IPS-11a (cell line): ENCODE results near the gene MAML3.

Experiments used
- H3K4me3 ChIP-seq: one replicate; pipeline ENCODE4 v1.5.1; 2013; ENCODE audit warnings: low read depth, low read length, control low read depth

The MAML3 gene

GRCh38 chr4:139907001-139907809, 246.8 kb downstream of the MAML3 start:
- H3K4me3 ChIP-seq = no peak overlapping the region

DNA sequence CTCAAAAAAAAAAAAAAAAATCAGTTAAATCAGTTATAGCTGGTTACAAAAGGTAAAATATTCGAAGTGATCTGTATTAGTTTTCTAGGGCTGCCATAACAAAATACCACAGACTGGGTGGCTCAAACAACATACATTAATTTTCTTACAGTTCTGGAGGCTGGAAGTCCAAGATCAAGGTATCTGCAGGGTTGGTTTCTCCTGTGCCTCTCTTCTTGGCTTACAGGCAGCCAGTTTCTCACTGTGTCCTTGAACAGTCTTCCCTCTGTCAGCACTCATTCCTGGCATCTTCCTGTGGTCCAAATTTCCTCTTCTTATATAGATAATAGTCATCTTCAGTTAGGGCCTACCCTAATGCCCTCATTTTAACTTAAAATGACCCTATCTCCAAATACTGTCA, 248.5 kb downstream of the MAML3 start:
- no peak overlapping the region for H3K4me3 ChIP-seq

GRCh38 chr4:139904406-139904805, 249.6 kb downstream of the MAML3 start:
- H3K4me3 ChIP-seq = no peak overlapping the region

- H3K4me3 ChIP-seq = no peak overlapping the region
Observed at GRCh38 chr4:139903845-139904244, 250.1 kb downstream of the MAML3 start.

DNA sequence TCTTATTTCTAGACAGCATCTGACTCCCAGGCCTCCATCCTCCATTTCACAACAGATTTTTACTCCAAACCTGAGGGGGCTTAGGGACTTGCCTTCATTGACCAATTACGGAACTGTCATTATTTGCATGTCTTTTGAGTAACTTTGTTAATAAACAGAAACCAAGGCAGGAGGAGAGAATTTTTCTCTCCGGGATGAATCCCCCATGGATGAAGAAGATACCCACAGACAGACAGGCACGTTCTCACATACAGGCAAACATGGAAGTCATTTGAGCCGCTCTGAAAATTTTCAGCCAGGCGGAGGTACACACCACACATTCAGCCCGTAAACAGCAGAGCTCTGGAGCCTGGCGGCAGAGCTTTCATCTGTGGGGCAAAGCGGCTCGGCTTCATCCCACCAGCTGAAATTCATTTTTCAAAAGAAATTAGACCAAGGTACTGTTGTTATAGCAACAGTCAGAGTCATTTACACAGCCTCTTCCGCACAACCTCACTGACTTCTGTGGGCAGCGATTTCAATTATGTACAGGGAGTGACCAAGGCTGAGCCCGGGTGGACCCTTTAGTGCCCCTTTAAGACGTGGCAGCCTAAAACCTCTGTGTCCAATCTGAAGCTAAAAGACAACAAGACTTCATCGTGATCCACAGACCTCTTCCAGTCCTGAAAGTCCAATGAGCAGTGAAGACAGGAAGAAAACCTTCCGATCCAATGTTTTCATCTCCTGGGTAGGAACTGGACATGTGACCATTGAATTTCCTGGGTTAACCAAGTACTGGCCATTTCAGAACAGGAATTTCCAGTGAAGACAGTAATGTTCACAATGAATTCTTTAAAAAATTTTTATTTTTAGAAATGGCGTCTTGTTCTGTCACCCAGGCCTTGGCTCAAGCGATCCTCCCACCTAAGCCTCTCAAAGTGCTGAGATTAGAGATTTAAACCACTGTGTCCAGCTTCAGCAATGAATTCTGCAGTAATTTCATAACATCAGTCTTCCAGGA, 251.4 kb downstream of the MAML3 start:
- no peak overlapping the region for H3K4me3 ChIP-seq

- no peak overlapping the region for H3K4me3 ChIP-seq
Observed at GRCh38 chr4:139901531-139902320, 252.3 kb downstream of the MAML3 start.

- no peak overlapping the region for H3K4me3 ChIP-seq
Observed at GRCh38 chr4:139900964-139901376, 253.0 kb downstream of the MAML3 start.

DNA sequence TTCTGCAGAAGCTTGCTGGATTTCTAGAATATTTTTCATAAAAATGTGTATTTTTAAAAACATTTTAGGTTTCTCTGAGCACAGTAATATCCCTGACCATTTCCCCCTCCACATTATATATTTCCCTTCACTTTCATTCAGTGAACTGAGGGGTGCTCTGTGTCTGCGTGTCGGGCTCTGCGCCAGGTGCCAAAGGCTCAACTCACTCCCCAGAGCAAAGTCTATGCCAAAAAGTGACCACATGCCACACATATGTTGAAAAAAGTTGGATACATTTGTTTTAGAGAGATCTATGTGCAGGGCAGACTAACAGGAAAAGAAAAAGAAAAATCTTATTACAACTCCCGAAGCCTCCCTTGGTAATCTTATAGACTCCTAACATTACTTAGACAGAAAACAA, 254.6 kb downstream of the MAML3 start:
- H3K4me3 ChIP-seq = no peak overlapping the region

DNA sequence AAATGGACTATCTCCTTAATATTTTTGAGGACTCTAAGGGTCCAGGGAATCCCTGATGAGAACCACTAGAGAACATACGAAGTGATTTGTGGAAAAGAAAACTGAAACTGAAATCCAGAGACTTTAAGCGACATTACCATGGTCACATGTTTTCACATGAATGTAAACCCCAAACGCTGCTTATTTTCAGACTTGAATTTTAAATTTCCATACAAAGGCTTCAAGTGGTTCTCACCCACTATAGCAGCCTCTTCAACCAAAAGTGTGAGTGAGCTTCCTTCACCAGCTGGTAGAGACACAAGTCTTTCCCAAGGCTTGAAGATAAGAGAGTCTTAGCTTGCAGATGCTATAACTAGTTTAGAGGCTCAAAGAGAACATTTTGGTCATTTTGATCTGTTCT, 255.7 kb downstream of the MAML3 start:
- H3K4me3 ChIP-seq = no peak overlapping the region

- H3K4me3 ChIP-seq = no peak overlapping the region
Observed at GRCh38 chr4:139896091-139896604, 257.8 kb downstream of the MAML3 start.

DNA sequence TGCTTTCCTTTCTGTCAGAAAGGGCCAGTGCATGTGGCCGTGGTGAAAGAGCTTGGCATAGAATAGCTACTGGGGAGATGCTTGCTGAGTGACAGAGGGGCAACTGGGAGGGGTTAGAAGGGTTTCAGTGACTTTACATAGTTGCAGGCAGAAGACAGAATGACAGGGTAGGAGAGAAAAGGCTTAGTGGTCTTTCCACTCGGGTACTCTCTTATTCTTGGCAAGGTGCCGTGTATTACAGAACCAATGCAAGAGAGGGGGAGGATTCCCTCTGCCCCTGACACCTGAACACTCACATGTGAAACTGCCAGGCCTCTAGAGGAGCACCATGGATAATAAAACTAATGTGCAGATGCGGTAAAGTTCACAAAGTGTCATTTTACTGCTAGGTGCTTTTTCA, 260.2 kb downstream of the MAML3 start:
- H3K4me3 ChIP-seq = no peak overlapping the region

GRCh38 chr4:139892973-139893736, 260.8 kb downstream of the MAML3 start:
- no peak overlapping the region for H3K4me3 ChIP-seq

DNA sequence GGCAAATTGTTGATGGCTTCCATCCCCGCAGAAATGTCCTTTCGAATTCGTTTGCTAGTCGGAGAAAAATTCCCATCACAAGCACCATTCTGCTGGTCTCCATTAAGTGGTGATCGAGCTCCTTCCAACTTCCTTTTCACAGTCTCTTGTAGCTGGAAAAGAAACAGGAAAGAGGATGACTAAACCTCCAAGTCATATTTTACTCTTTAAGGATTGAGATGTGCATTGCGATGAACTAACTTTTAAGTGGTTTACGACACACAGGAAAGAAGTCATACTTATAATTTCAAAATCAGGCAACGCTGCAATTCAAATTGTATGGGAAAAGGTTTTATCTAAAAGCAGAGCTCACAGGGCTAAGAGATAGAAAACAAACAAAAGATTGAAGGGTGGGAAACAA, 263.2 kb downstream of the MAML3 start:
- no peak overlapping the region for H3K4me3 ChIP-seq

DNA sequence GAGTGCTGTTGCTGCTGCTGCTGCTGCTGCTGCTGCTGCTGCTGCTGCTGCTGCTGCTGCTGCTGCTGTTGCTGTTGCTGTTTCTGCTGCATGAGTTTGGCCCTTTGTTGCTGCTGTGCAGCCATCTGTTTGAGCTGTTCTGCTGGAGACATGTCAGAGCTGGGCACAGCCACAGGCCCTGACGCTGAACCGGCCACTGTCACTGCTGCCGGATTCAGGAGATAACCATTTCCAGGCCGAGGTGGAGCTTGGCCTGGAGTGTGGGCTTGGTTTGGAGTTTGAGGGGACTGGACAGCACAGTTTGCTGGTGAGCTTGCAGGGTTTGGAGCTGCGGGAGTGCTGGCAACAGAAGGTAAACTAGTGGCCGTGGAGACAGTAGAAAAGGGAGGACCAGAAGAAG, 264.1 kb downstream of the MAML3 start:
- no peak overlapping the region for H3K4me3 ChIP-seq

GRCh38 chr4:139889264-139889663, 264.7 kb downstream of the MAML3 start:
- H3K4me3 ChIP-seq = no peak overlapping the region

- H3K4me3 ChIP-seq = no peak overlapping the region
Observed at GRCh38 chr4:139887962-139888735, 265.8 kb downstream of the MAML3 start.

DNA sequence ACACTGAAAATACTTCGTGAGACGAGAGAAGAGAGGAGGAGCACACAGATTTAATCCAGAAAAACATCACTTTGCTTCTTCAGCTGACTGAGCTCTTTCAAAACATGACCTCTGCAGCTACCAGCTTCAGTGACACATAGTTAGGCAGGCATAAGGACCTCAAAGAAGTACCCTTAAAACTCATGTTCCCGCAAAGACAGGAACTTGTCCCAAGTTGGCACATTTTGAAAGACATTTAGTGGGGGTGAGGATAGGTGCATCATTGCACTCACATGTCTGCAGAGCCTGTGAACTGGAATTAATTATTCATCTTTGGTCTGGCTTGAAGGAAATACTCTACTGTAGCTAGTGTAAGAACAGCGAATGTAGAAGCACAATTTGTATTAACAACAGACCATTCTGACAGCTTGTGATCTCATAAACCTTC, 266.6 kb downstream of the MAML3 start:
- no peak overlapping the region for H3K4me3 ChIP-seq

GRCh38 chr4:139886798-139887197, 267.2 kb downstream of the MAML3 start:
- H3K4me3 ChIP-seq = no peak overlapping the region

- H3K4me3 ChIP-seq = no peak overlapping the region
Observed at GRCh38 chr4:139884438-139884837, 269.5 kb downstream of the MAML3 start.
